ENCODE data around the gene UGT1A10. TPM values are rescaled to one million over a fixed set of nuclear protein-coding genes. Genes with fewer than 3 reads are reported as not detected.

UGT1A10 gene
- total RNA-seq, 1 experiment from 2014 or later, result not detected

DNA sequence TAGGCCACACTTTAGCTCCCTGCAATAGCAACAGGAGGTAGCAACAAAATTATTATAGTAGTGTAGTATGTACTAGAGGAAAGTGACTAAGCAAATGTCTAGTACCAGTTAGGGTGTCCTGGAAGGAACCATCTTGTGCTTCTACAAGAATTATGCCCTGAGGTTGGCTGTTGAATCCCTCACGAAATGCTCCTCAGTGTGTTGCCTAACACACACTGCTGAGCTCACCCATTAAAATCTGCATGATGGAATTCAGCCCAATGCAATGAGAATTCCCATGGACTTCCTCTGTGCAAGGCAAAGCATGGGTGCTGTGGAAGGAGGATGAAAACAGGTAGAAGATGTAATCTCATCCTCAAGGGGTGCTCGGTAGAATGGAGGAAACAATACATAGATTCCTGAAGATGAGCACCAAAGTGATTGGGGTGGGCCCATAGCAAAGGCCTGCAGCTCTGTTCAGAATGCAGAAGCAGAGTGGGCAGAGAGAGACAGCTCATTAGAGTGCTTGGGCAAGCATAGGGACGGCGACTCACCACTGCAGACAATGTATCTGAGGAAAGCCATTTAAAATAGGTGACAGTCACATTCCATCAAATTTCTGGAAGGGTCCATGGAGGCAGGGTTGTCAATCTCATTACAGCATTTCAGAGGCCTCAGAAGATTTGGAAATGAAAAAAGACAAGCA, 44.3 kb downstream of the UGT1A10 start:
- TF ChIP-seq, protein P1, sequence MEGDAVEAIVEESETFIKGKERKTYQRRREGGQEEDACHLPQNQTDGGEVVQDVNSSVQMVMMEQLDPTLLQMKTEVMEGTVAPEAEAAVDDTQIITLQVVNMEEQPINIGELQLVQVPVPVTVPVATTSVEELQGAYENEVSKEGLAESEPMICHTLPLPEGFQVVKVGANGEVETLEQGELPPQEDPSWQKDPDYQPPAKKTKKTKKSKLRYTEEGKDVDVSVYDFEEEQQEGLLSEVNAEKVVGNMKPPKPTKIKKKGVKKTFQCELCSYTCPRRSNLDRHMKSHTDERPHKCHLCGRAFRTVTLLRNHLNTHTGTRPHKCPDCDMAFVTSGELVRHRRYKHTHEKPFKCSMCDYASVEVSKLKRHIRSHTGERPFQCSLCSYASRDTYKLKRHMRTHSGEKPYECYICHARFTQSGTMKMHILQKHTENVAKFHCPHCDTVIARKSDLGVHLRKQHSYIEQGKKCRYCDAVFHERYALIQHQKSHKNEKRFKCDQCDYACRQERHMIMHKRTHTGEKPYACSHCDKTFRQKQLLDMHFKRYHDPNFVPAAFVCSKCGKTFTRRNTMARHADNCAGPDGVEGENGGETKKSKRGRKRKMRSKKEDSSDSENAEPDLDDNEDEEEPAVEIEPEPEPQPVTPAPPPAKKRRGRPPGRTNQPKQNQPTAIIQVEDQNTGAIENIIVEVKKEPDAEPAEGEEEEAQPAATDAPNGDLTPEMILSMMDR (conservative IDR thresholded peaks at IDR 0.05), result no peak
- H4K5ac ChIP-seq (ENCODE audit: insufficient read length, low read depth, low read length), result no peak overlapping the region
- no peaks in the 10 kb centered on the region for H3K4me1 ChIP-seq (ENCODE audit: insufficient read depth, low read length)
- no peaks in the 10 kb centered on the region for H3K9me3 ChIP-seq (ENCODE audit: control insufficient read depth, low read depth, low read length)
- H3K56ac ChIP-seq (ENCODE audit: insufficient read length, low read depth, low read length), result no peak overlapping the region
- no peaks in the 10 kb centered on the region for H3K23me2 ChIP-seq (ENCODE audit: insufficient read length, low read depth, low read length, poor library complexity, severe bottlenecking)
- H2AK5ac ChIP-seq (ENCODE audit: insufficient read length, low read length), result no peak overlapping the region
- H3K18ac ChIP-seq (ENCODE audit: insufficient read length, low read depth, low read length), result no peak overlapping the region
- H3K4me1 Mint-ChIP-seq, result no peaks in the 10 kb centered on the region
- H2BK12ac ChIP-seq (ENCODE audit: insufficient read length, low read depth, low read length), result no peak overlapping the region
- H3K27ac ChIP-seq (ENCODE audit: insufficient read length, low read depth, low read length), result no peak overlapping the region
- WGBS (ENCODE audit: extremely low coverage, insufficient read length, low lambda C conversion rate), result no CpG with 5 or more reads among the region's 4 CpGs
- no peak overlapping the region for H3K14ac ChIP-seq (ENCODE audit: insufficient read depth, low read length)
- no peak overlapping the region for H4K8ac ChIP-seq (replicated peaks; ENCODE audit: insufficient read length, low read depth, low read length)
- no peak overlapping the region for H3K4me2 ChIP-seq (ENCODE audit: insufficient read depth, insufficient read length, low read length)
- H3K27ac Mint-ChIP-seq, result no peak overlapping the region; a peak in 1 of 7 replicates
- H3K4ac ChIP-seq (ENCODE audit: low read depth, low read length), result no peak overlapping the region
- H4K91ac ChIP-seq (ENCODE audit: insufficient read length, low read depth, low read length), result no peak overlapping the region
- no peak overlapping the region for H2BK20ac ChIP-seq (ENCODE audit: low read depth, low read length, poor library complexity, severe bottlenecking)
- H2BK15ac ChIP-seq (ENCODE audit: low read depth, low read length), result no peak overlapping the region
- DNase-seq, result no peak
- H3T11ph ChIP-seq (ENCODE audit: low read length), result no peak overlapping the region
- no peak overlapping the region for H2BK5ac ChIP-seq (ENCODE audit: insufficient read length, low read length)
- H3K79me1 ChIP-seq (ENCODE audit: insufficient read depth, low read depth, low read length, poor library complexity, severe bottlenecking), result no peaks in the 10 kb centered on the region
- no peak overlapping the region for H3K9ac ChIP-seq (ENCODE audit: extremely low read depth, insufficient read length, low read length)
- H3K27me3 Mint-ChIP-seq (ENCODE audit: low read depth), result peaks cover 3% of the 10 kb centered on the region; the same call in 1 of the 2 replicates
- H4K20me1 ChIP-seq (ENCODE audit: control insufficient read depth, insufficient read depth, insufficient read length), result no peaks in the 10 kb centered on the region
- no peaks in the 10 kb centered on the region for H3K27me3 ChIP-seq (ENCODE audit: insufficient read depth, low read length)
- H3K23ac ChIP-seq (ENCODE audit: insufficient read length, low read depth, low read length), result no peak overlapping the region
- H3K9me3 Mint-ChIP-seq, result no peaks in the 10 kb centered on the region
- no peak overlapping the region for H3K4me3 Mint-ChIP-seq
- no peaks in the 10 kb centered on the region for H3K79me2 ChIP-seq (ENCODE audit: insufficient read depth, low read length)
- H2BK120ac ChIP-seq (ENCODE audit: low read depth, low read length, poor library complexity, severe bottlenecking), result no peak overlapping the region
- no peak overlapping the region for H2AFZ ChIP-seq (ENCODE audit: low read length)
- no peaks in the 10 kb centered on the region for H3K36me3 Mint-ChIP-seq (ENCODE audit: insufficient read depth in 1 of 3, low read depth in 3 of 3)
